Measurements from ENCODE around the gene DGCR6.
"Not testable (repeated sequence)": the region's sequence is repeated elsewhere in the genome, so short reads cannot be mapped to it uniquely, and the experiment has no call there.

- TF ChIP-seq EP300, POLR2A (IDR thresholded peaks at IDR 0.05): not testable (repeated sequence)
Measured at GRCh38 chr22:18959741-18960140, 53.6 kb downstream of the DGCR6 start.
